Stomach (tissue), 9 donors: ENCODE measurements around the gene RETREG1. TPM values are rescaled to one million over a fixed set of nuclear protein-coding genes. Genes with fewer than 3 reads are reported as not detected.

Experiments
- DNase-seq, 2 donors: peaks; one replicate each; pipeline versions ENCODE4 v3.0.0 to v3.0.0-alpha.2; 2013 to 2019
- H3K27ac ChIP-seq, 5 donors: fragments of 200-600 bp in 4 of 5; sonication (generic) in 4 of 5; one replicate each; pipeline ENCODE4 v1.5.1; 2013 to 2019; ENCODE audit warnings: mild to moderate bottlenecking in 1 of 5, moderate library complexity in 1 of 5
- H3K27me3 ChIP-seq, 3 donors: fragments of 200-600 bp; sonication (generic); one replicate each; pipeline ENCODE4 v1.5.1; 2017 to 2019; ENCODE audit warnings: mixed run types in 1 of 3
- H3K36me3 ChIP-seq, 4 donors: fragments of 200-600 bp; sonication (generic); 1 replicate in 3 of 4; 2 replicates in 1 of 4; pipeline ENCODE4 v1.5.1; 2016 to 2019
- H3K4me1 ChIP-seq, 4 donors: fragments of 200-600 bp; sonication (generic); one replicate each; pipeline ENCODE4 v1.5.1; 2016 to 2019
- H3K4me3 ChIP-seq, 4 donors: fragments of 200-600 bp; sonication (generic) in 3 of 4; one replicate each; pipeline ENCODE4 v1.5.1; 2016 to 2019; ENCODE audit warnings: mild to moderate bottlenecking in 1 of 4
- H3K9me3 ChIP-seq, 4 donors: fragments of 200-600 bp; sonication (generic); one replicate each; pipeline ENCODE4 v1.5.1; 2016 to 2019
- EP300 ChIP-seq: sonication (generic); formaldehyde crosslinking; IDR thresholded peaks from one replicate; pipeline ENCODE4 v1.6.1; 2017; ENCODE audit warnings: antibody characterized with exemption
- POLR2A ChIP-seq, 4 donors: fragments of 450-650 bp; IDR thresholded peaks; one replicate each; pipeline ENCODE4 v1.6.1; 2016; ENCODE audit warnings: antibody characterized with exemption in 4 of 4, control low read depth in 2 of 4, mild to moderate bottlenecking in 1 of 4, moderate library complexity in 1 of 4
- POLR2AphosphoS5 ChIP-seq, 3 donors: sonication (generic); formaldehyde crosslinking; IDR thresholded peaks; one replicate each; pipeline ENCODE4 v1.6.1; 2016; ENCODE audit warnings: antibody characterized with exemption in 3 of 3
- WGBS, 5 donors: extraction: QIAGEN DNeasy Blood & Tissue Kit in 3 of 5; methylation state at CpG; one replicate each; pipeline versions ENCODE4 v1.1.5 to v1.1.7; 2013 to 2018; 5-methylcytosine and 5-hydroxymethylcytosine counted together
- intact Hi-C: fragments of 100-400 bp; cut with DNase I; formaldehyde crosslinking; loops from one replicate; pipeline ENCODE4 v1.15.1; 2023; ENCODE audit warnings: low total_unique reads
- polyA plus RNA-seq, 3 donors: library from polyadenylated mRNA; stranded (reverse); fragments of 200-250 nt; gene quantifications; one replicate each; pipeline ENCODE4 v1.2.3, GENCODE V29; 2013
- total RNA-seq, 5 donors: library from RNA; depleted of rRNA; stranded (reverse); fragments of >200 nt; gene quantifications; one replicate each; pipeline versions ENCODE4 v1.1.0 to v1.2.3, GENCODE V29; 2014 to 2016
- TF ChIP-seq, protein P1 (sequence below), 7 experiments: fragments of 450-650 bp in 4 of 7; fragments of 200-600 bp in 3 of 7; sonication (generic) in 3 of 7; IDR thresholded peaks; one replicate each; pipeline ENCODE4 v1.5.1; 2016 to 2019; ENCODE audit warnings: antibody characterized with exemption in 7 of 7, control low read depth in 2 of 7, mild to moderate bottlenecking in 1 of 7
- donor health status: healthy with polysubstance abuse.
- donor health status: Bipolar disorder and iron deficiency.
- donor health status: healthy.

RETREG1 gene
- total and polyA plus RNA-seq, 8 donors, result 7.1 to 71.2 (median 23.9) TPM

DNA sequence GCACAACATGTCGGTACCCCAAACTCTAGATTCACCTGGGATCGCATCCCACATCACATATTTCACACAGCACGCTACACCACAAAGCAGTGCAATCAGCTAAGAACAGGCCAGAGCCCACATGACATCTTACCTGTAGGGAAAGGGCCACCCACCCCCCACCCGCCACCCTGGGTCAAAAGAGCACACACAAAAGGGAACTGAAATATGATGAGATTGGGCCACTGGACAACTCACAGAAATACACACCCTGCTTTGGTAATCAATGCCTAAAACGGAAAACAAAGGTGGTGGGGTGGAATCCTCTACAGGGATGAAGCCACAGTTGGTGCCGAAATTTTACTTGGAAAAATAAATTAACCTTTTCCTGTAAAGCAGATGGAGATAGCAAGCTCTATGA is 13.1 kb downstream of the RETREG1 start:
- H3K4me1 ChIP-seq, result peaks cover 0 to 11% (median 4%) of the 10 kb centered on the region in 4 donors
- no peak overlapping the region for H3K4me3 ChIP-seq
- H3K27ac ChIP-seq, result no peak overlapping the region
- no peaks in the 10 kb centered on the region for H3K9me3 ChIP-seq
- WGBS, 5 donors, result 71 to 92% (median 79%) methylated on average over 6 of the region's 6 CpGs
- intact Hi-C loops, result no loop called here
- no peaks in the 10 kb centered on the region for H3K27me3 ChIP-seq
- DNase-seq, result no peak
- TF ChIP-seq EP300 (no peak), POLR2AphosphoS5 (IDR thresholded peaks at IDR 0.05) (no peak), POLR2A (IDR thresholded peaks at IDR 0.05) (no peak)
- TF ChIP-seq, protein P1, sequence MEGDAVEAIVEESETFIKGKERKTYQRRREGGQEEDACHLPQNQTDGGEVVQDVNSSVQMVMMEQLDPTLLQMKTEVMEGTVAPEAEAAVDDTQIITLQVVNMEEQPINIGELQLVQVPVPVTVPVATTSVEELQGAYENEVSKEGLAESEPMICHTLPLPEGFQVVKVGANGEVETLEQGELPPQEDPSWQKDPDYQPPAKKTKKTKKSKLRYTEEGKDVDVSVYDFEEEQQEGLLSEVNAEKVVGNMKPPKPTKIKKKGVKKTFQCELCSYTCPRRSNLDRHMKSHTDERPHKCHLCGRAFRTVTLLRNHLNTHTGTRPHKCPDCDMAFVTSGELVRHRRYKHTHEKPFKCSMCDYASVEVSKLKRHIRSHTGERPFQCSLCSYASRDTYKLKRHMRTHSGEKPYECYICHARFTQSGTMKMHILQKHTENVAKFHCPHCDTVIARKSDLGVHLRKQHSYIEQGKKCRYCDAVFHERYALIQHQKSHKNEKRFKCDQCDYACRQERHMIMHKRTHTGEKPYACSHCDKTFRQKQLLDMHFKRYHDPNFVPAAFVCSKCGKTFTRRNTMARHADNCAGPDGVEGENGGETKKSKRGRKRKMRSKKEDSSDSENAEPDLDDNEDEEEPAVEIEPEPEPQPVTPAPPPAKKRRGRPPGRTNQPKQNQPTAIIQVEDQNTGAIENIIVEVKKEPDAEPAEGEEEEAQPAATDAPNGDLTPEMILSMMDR (IDR thresholded peaks at IDR 0.05), result no peak
- H3K36me3 ChIP-seq, result no peaks in the 10 kb centered on the region

DNA sequence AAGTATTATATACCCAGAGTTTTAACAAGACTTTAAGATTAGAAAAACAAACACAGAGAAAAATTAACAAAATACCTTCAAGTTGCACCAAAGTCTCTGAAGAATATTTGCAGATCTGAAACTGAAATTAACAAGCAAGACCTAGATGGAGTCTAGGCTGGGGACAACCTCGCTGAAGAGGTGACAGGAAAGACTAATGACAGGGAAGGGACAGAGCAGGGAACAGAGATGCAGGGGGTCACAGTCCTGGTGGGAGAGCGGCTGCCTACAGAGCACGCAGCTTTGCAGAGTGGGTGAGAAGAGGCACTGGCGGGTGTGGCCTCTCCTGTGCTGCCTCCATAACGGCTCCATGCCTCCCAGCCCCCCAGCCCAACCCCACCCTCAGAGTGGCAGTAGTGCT is 13.5 kb downstream of the RETREG1 start:
- no peak overlapping the region for H3K27ac ChIP-seq
- no peaks in the 10 kb centered on the region for H3K27me3 ChIP-seq
- no peaks in the 10 kb centered on the region for H3K9me3 ChIP-seq
- no peak for TF ChIP-seq POLR2AphosphoS5 (IDR thresholded peaks at IDR 0.05)
- TF ChIP-seq, protein P1 (IDR thresholded peaks at IDR 0.05), result no peak
- TF ChIP-seq EP300, result no peak
- no peak for TF ChIP-seq POLR2A (IDR thresholded peaks at IDR 0.05)
- intact Hi-C loops, result no loop called here
- H3K4me3 ChIP-seq, result no peak overlapping the region
- H3K36me3 ChIP-seq, result no peaks in the 10 kb centered on the region
- H3K4me1 ChIP-seq, result peaks cover 0 to 11% (median 4%) of the 10 kb centered on the region in 4 donors
- 71 to 81% (median 75%) methylated on average over 5 of the region's 5 CpGs for WGBS, 5 donors
- no peak for DNase-seq

DNA sequence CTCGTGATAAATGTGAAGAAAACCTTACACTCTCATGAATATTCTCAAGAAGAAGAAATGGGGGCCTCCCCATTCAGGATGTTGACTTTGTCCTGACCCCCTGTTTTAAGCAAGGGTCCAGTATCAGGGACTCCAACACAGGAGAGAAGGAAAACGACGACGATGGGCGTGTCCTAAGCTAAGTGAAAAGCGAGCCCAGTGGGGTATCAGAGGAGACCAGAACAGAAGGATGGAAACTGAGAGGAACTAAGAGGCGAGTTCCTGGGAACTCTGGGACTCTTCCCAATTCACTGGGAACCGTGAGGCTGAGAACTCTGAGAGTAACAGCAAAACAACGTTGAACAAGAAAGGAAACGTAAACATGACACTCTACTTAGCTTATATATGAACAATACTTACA is 14.6 kb downstream of the RETREG1 start:
- Histone ChIP-seq H3K27ac (no peak overlapping the region), H3K36me3 (no peaks in the 10 kb centered on the region), H3K4me3 (no peak overlapping the region), H3K4me1 (peaks cover 0 to 11% (median 4%) of the 10 kb centered on the region in 4 donors), H3K27me3 (no peaks in the 10 kb centered on the region), H3K9me3 (no peaks in the 10 kb centered on the region)
- WGBS, 5 donors, result 76 to 83% (median 79%) methylated on average over 10 of the region's 10 CpGs
- intact Hi-C loops, result no loop called here
- TF ChIP-seq, protein P1 (IDR thresholded peaks at IDR 0.05), result no peak
- TF ChIP-seq EP300 (no peak), POLR2A (IDR thresholded peaks at IDR 0.05) (no peak), POLR2AphosphoS5 (IDR thresholded peaks at IDR 0.05) (no peak)
- no peak for DNase-seq

DNA sequence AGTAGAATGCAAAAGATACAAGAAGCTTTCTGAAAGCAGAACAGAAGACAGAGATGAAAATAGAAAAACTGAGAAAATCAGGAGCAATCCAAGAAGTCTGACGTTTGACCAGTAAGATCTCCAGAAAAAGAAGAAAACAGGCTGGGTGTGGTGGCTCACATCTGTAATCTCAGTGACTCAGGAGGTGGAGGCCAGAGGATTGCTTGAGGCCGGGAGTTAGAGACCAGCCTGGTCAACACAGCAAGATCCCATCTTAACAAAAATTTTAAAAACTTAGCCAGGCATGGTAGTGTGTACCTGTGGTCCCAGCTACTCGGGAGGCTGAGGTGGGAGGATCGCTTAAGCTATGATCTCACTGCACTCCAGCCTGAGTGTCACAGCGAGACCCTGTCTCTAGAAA is 15.9 kb downstream of the RETREG1 start:
- intact Hi-C loops, result no loop called here
- 79 to 88% (median 86%) methylated on average over 5 of the region's 5 CpGs for WGBS, 5 donors
- Histone ChIP-seq H3K36me3 (no peaks in the 10 kb centered on the region), H3K4me3 (no peak overlapping the region), H3K27me3 (no peaks in the 10 kb centered on the region), H3K27ac (no peak overlapping the region), H3K4me1 (peaks cover 0 to 11% (median 4%) of the 10 kb centered on the region in 4 donors), H3K9me3 (no peaks in the 10 kb centered on the region)
- DNase-seq, result no peak
- TF ChIP-seq, protein P1 (IDR thresholded peaks at IDR 0.05), result no peak
- TF ChIP-seq POLR2AphosphoS5 (IDR thresholded peaks at IDR 0.05) (no peak), POLR2A (IDR thresholded peaks at IDR 0.05) (no peak), EP300 (no peak)
